ENCODE measurements around the gene TRIP6.
"Not testable (repeated sequence)": the region's sequence is repeated elsewhere in the genome, so short reads cannot be mapped to it uniquely, and the experiment has no call there.

The TRIP6 gene

GRCh38 chr7:100837099-100837836 lies 29.9 kb upstream of the TRIP6 start:
- DNase-seq: peak; percentile 50 to 94 (median 81)

GRCh38 chr7:100839361-100839760 lies 27.8 kb upstream of the TRIP6 start:
- no peak for DNase-seq

- DNase-seq: no peak
These were observed 26.6 kb upstream of the TRIP6 start for GRCh38 chr7:100840470-100841100.

- DNase-seq: no peak
These were observed 19.8 kb upstream of the TRIP6 start for GRCh38 chr7:100847360-100847759.

GRCh38 chr7:100852048-100852872 lies 14.9 kb upstream of the TRIP6 start, which contains the start of gene SLC12A9:
TSS of gene SLC12A9 (plus strand) at chr7:100852713. CDS start at chr7:100854198, 1,485 bp downstream.
- peak; percentile 27 to 92 (median 77) for DNase-seq

- no peak for DNase-seq
These were observed 12.9 kb upstream of the TRIP6 start for GRCh38 chr7:100854146-100854895.

GRCh38 chr7:100854899-100855298 lies 12.3 kb upstream of the TRIP6 start:
- not testable (repeated sequence) for DNase-seq

- no peak for DNase-seq
These were observed 11.7 kb upstream of the TRIP6 start for GRCh38 chr7:100855515-100855914.

GRCh38 chr7:100856871-100857282 lies 10.3 kb upstream of the TRIP6 start:
- DNase-seq: no peak

GRCh38 chr7:100859856-100860255 lies 7.3 kb upstream of the TRIP6 start:
- no peak for DNase-seq

GRCh38 chr7:100860702-100861615 lies 6.2 kb upstream of the TRIP6 start:
- DNase-seq: no peak

GRCh38 chr7:100861616-100861985 lies 5.6 kb upstream of the TRIP6 start:
- no peak for DNase-seq

- peak in 9 of 51 donors; percentile 5 to 26 (median 14) for DNase-seq
These were observed 3.7 kb upstream of the TRIP6 start for GRCh38 chr7:100863406-100863950.

GRCh38 chr7:100864263-100864845 lies 2.8 kb upstream of the TRIP6 start:
- peak in 1 of 51 donors; percentile 3 for DNase-seq

- DNase-seq: peak in 1 of 51 donors; percentile 31
These were observed 1.7 kb upstream of the TRIP6 start for GRCh38 chr7:100865372-100865911.

- DNase-seq: peak; percentile 40 to 94 (median 74)
These were observed 1.1 kb upstream of the TRIP6 start for GRCh38 chr7:100865938-100866728.

GRCh38 chr7:100866729-100867039 lies 503 bp upstream of the TRIP6 start:
- DNase-seq: no peak

- DNase-seq: peak in 2 of 51 donors; percentile 5 to 9
These were observed 744 bp downstream of the TRIP6 start for GRCh38 chr7:100867776-100868485.

All from hypothalamus (tissue), 51 donors.